GM12878 (cell line): ENCODE results near the gene DOLPP1. TPM values are rescaled to one million over a fixed set of nuclear protein-coding genes. Genes with fewer than 3 reads are reported as not detected.

Experiments
- ATAC-seq: fragments of 200-7000 bp; cut with Tn5 transposase; 3 replicates; pipeline ENCODE4 v1.9.1; 2020; ENCODE audit warnings: mild to moderate bottlenecking, moderate library complexity
- BruUV-seq: library from RNA; stranded (reverse); fragments of 400-500 nt; replicated peaks from 2 replicates; lab custom pipeline; 2021; lab: Mats Ljungman, UMichigan
- CTCF ChIA-PET: fragments of 300-600 bp; sonication (Branson Sonifier 250); formaldehyde crosslinking; extraction: SDS; loops from one replicate; lab custom pipeline; 2021; ENCODE audit warnings: inconsistent platforms; lab: Yijun Ruan, JAX
- POLR2A ChIA-PET: fragments of 350-600 bp; formaldehyde crosslinking; extraction: SDS; loops from one replicate; lab custom pipeline; 2021; ENCODE audit warnings: inconsistent platforms; lab: Charles Lee
- RAD21 ChIA-PET: fragments of 300-600 bp; sonication (Branson Sonifier 250); formaldehyde crosslinking; loops from one replicate; lab custom pipeline; 2023; ENCODE audit warnings: antibody characterized with exemption; ENCODE audit not compliant: unreplicated experiment; lab: Charles Lee
- SMC1A ChIA-PET: fragments of 300-600 bp; sonication (Branson Sonifier 250); formaldehyde crosslinking; loops from one replicate; lab custom pipeline; 2023; ENCODE audit not compliant: unreplicated experiment, uncharacterized antibody; lab: Charles Lee
- DNase-seq: peaks from one replicate; pipeline ENCODE4 v3.0.0-alpha.2; 2011; ENCODE audit warnings: low read depth, low spot score
- FAIRE-seq: peaks from 3 replicates; lab custom pipeline; 2011; peaks lifted over from hg19 to GRCh38; lab: Jason Lieb, UNC
- H2AFZ ChIP-seq: 2 replicates; pipeline ENCODE4 v1.6.0; 2011; ENCODE audit warnings: low read depth, low read length, control low read depth; ENCODE audit not compliant: control insufficient read depth
- H3K27ac ChIP-seq: 2 replicates; pipeline ENCODE4 v1.5.1; 2011; ENCODE audit warnings: control low read depth; ENCODE audit not compliant: control insufficient read depth, insufficient read depth
- H3K27me3 ChIP-seq, 2 experiments: replicated peaks in 1 of 2; 2 replicates each; pipeline versions ENCODE4 v1.6.0 to v1.6.1; 2011; ENCODE audit warnings: low read length in 1 of 2; ENCODE audit not compliant: control insufficient read depth in 2 of 2, insufficient read depth in 2 of 2
- H3K36me3 ChIP-seq, 2 experiments: 2 replicates each; pipeline ENCODE4 v1.5.1; 2011; ENCODE audit warnings: low read length in 1 of 2; ENCODE audit not compliant: control insufficient read depth in 2 of 2, insufficient read depth in 2 of 2
- H3K4me1 ChIP-seq: 2 replicates; pipeline ENCODE4 v1.6.1; 2011; ENCODE audit warnings: mild to moderate bottlenecking, low read length, moderate library complexity, mixed read lengths; ENCODE audit not compliant: control insufficient read depth, insufficient read depth
- H3K4me2 ChIP-seq: 2 replicates; pipeline ENCODE4 v1.6.0; 2011; ENCODE audit warnings: control low read depth; ENCODE audit not compliant: control insufficient read depth, insufficient read depth
- H3K4me3 ChIP-seq: fragments of 200-600 bp; sonication (generic); 2 replicates; pipeline ENCODE4 v1.5.1; 2016
- H3K79me2 ChIP-seq: 2 replicates; pipeline ENCODE4 v1.6.0; 2011; ENCODE audit warnings: low read length; ENCODE audit not compliant: control insufficient read depth, insufficient read depth
- H3K9ac ChIP-seq: 2 replicates; pipeline ENCODE4 v1.8.0; 2011; ENCODE audit warnings: low read length, control low read depth, mixed read lengths; ENCODE audit not compliant: control insufficient read depth, insufficient read depth
- H3K9me3 ChIP-seq: replicated peaks from 3 replicates; pipeline ENCODE4 v1.5.1; 2011; ENCODE audit warnings: mild to moderate bottlenecking, low read length; ENCODE audit not compliant: control insufficient read depth, insufficient read depth
- H4K20me1 ChIP-seq: 2 replicates; pipeline ENCODE4 v1.6.0; 2011; ENCODE audit not compliant: control insufficient read depth, insufficient read depth
- CEBPB ChIP-seq, 2 experiments: fragments of 150-350 bp in 1 of 2; IDR thresholded peaks; 2 replicates each; pipeline ENCODE4 v1.6.1; 2012 to 2014; ENCODE audit warnings: low read depth in 2 of 2, low read length in 2 of 2, borderline replicate concordance in 1 of 2, inconsistent platforms in 1 of 2
- EGR1 ChIP-seq, 2 experiments: IDR thresholded peaks; 1 replicate in 1 of 2; 2 replicates in 1 of 2; pipeline ENCODE4 v1.6.1; 2011 to 2012; ENCODE audit warnings: low read depth in 2 of 2, low read length in 2 of 2, borderline replicate concordance in 1 of 2, mild to moderate bottlenecking in 1 of 2, moderate library complexity in 1 of 2
- IRF4 ChIP-seq: IDR thresholded peaks from 2 replicates; pipeline ENCODE4 v1.6.1; 2011; ENCODE audit warnings: low read depth, low read length
- JUNB ChIP-seq: IDR thresholded peaks from 2 replicates; pipeline ENCODE4 v1.6.1; 2016; ENCODE audit warnings: antibody characterized with exemption, mild to moderate bottlenecking
- PAX8 ChIP-seq: fragments of 450-650 bp; IDR thresholded peaks from 2 replicates; pipeline ENCODE4 v1.6.1; 2017; ENCODE audit warnings: mild to moderate bottlenecking, moderate library complexity
- POLR2AphosphoS2 ChIP-seq: IDR thresholded peaks from 2 replicates; pipeline ENCODE4 v1.6.1; 2011; ENCODE audit warnings: low read depth, mild to moderate bottlenecking, low read length, improper control_type of control experiment, moderate library complexity
- SREBF1 ChIP-seq: IDR thresholded peaks from 2 replicates; pipeline ENCODE4 v1.6.1; 2012; ENCODE audit warnings: mild to moderate bottlenecking, low read length
- TARDBP ChIP-seq: IDR thresholded peaks from 2 replicates; pipeline ENCODE4 v1.6.1; 2016; ENCODE audit warnings: borderline replicate concordance
- ZBED1 ChIP-seq: IDR thresholded peaks from 2 replicates; pipeline ENCODE4 v1.6.1; 2016; ENCODE audit warnings: borderline replicate concordance
- ZNF207 ChIP-seq: fragments of 450-650 bp; IDR thresholded peaks from 2 replicates; pipeline ENCODE4 v1.6.1; 2014; ENCODE audit warnings: antibody characterized with exemption, mild to moderate bottlenecking, borderline replicate concordance
- WGBS: methylation state at CpG from one replicate; pipeline ENCODE4 v1.1.6; 2016; ENCODE audit warnings: low lambda C conversion rate; ENCODE audit not compliant: insufficient replicate concordance, insufficient coverage; ENCODE audit errors: missing lambda C conversion rate; 5-methylcytosine and 5-hydroxymethylcytosine counted together
- in situ Hi-C: fragments of 300-500 bp; cut with MboI; formaldehyde crosslinking; loops from 9 replicates; pipeline ENCODE4 v1.14.3; 2018; ENCODE audit warnings: mixed read lengths
- intact Hi-C: fragments of 100-400 bp; cut with micrococcal nuclease; formaldehyde crosslinking; loops from one replicate; pipeline ENCODE4 v1.14.2; 2022; ENCODE audit not compliant: unreplicated experiment
- polyA plus RNA-seq, 11 experiments: library from polyadenylated mRNA; depleted of rRNA in 4 of 11; unstranded in 6 of 11; stranded (reverse) in 5 of 11; fragments of >200 nt; fragmentation: Nextera tagmentation in 4 of 11; fragmentation: Illumina TruSeq in 1 of 11; extraction: Ambion mirVana in 4 of 11; extraction: Trizol in 1 of 11; gene quantifications; 1 replicate in 1 of 11; 2 replicates in 10 of 11; pipeline versions ENCODE4 v1.2.1 to v1.2.3, GENCODE V29; 2011 to 2016; ENCODE audit warnings: inconsistent platforms in 2 of 11, missing spikeins in 2 of 11, low read depth in 1 of 11
- total RNA-seq, 4 experiments: library from RNA; depleted of rRNA in 3 of 4; stranded (reverse); fragments of >200 nt in 3 of 4; fragmentation: Illumina TruSeq in 1 of 4; extraction: Trizol in 1 of 4; gene quantifications; 2 replicates each; pipeline versions ENCODE4 v1.2.1 to v1.2.3, GENCODE V29; 2013 to 2021
- TF ChIP-seq, protein P1 (sequence below): IDR thresholded peaks from 2 replicates; pipeline ENCODE4 v1.6.1; 2012; ENCODE audit warnings: low read depth, low read length, improper control_type of control experiment
- TF ChIP-seq, protein P2 (sequence below): fragments of 150-350 bp; IDR thresholded peaks from 2 replicates; pipeline ENCODE4 v1.6.1; 2014; ENCODE audit warnings: mild to moderate bottlenecking, low read depth, low read length

The DOLPP1 gene
- total and polyA plus RNA-seq, 10 of the 15 experiments (the other 5 are each of a cell fraction or from before 2014, with no cell fraction given), result 0.76 to 19.9 (median 13.4) TPM

DNA sequence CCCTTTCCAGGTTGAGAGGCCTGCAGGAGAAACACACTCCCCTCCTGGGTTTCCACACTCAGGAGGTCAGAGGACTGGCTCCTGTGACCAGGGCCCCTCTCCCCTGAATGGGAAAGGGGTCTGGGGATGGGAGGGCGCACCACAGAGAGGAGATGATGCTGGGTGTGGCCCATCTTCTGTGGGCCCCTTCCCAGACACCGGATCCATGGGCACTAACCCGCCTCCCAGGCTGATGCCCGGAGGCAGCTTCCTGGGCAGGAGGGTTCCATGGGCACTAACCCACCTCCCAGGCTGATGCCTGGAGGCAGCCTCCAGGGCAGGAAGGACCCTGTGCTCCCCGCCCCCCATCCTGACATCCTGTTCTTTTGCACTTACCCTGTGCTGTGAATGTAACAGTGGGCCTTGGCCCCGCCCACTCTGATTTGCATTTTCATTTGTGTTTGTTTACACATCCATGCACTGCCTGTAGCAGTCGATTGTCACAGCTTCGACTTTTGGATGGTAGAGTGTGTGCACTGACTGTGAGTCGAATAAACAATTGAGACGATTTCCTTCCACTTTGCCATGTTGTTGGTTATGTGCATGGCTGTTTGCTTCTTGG is 9.3 kb upstream of the DOLPP1 start:
- no peak for TF ChIP-seq EGR1 (IDR thresholded peaks at IDR 0.05; ENCODE audit: borderline replicate concordance in 1 of 2, low read depth in 2 of 2, low read length in 2 of 2)
- TF ChIP-seq TARDBP, result no peak
- no peak for TF ChIP-seq SREBF1
- no peak for TF ChIP-seq IRF4
- TF ChIP-seq, protein P1, sequence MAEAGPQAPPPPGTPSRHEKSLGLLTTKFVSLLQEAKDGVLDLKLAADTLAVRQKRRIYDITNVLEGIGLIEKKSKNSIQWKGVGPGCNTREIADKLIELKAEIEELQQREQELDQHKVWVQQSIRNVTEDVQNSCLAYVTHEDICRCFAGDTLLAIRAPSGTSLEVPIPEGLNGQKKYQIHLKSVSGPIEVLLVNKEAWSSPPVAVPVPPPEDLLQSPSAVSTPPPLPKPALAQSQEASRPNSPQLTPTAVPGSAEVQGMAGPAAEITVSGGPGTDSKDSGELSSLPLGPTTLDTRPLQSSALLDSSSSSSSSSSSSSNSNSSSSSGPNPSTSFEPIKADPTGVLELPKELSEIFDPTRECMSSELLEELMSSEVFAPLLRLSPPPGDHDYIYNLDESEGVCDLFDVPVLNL, result no peak
- TF ChIP-seq CEBPB (IDR thresholded peaks at IDR 0.05; ENCODE audit: borderline replicate concordance in 1 of 2, low read depth in 2 of 2, low read length in 2 of 2), result no peak
- H4K20me1 ChIP-seq, result no peaks in the 10 kb centered on the region
- H3K9ac ChIP-seq, result no peak overlapping the region
- in situ Hi-C loops (no loop called here), intact Hi-C loops (no loop called here)
- no peaks in the 10 kb centered on the region; a peak in 2 of 4 replicates for H3K36me3 ChIP-seq
- POLR2A ChIA-PET, result no interaction called here
- ATAC-seq (no peak), DNase-seq (no peak), FAIRE-seq (no peak)
- H2AFZ ChIP-seq, result no peak overlapping the region
- RAD21 ChIA-PET, result no interaction called here
- no peak overlapping the region for H3K4me3 ChIP-seq
- H3K27ac ChIP-seq, result no peak overlapping the region
- H3K4me1 ChIP-seq, result peaks cover 12% of the 10 kb centered on the region
- BruUV-seq, result no TSS peak
- H3K27me3 ChIP-seq, result no peaks in the 10 kb centered on the region
- CTCF ChIA-PET, result no interaction called here
- SMC1A ChIA-PET, result no interaction called here
- WGBS, result 71% methylated on average over 10 of the region's 10 CpGs
- no peak overlapping the region for H3K4me2 ChIP-seq
- H3K79me2 ChIP-seq, result no peaks in the 10 kb centered on the region
- H3K9me3 ChIP-seq, result no peaks in the 10 kb centered on the region

DNA sequence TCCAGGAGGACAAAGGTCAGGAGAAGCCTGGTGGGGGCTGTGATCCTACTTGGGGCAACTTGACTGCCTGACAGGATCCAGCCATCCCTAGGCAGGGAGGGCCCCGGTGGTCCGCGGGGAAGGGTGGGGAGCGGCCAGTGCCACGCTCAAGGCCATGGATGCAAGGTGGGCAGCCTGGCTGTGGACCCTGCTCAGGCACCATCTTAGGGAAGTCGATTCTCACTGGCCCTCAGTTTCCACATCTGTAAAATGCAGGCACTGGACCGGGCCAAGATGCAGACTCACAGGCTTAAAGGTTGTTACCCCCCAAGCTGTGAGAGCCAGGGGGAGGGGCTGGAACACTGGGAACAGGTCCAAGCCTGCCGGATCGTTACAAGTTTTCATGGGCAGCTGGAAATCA is 8.7 kb upstream of the DOLPP1 start:
- H3K4me2 ChIP-seq, result no peak overlapping the region
- no peak overlapping the region for H3K27ac ChIP-seq
- H2AFZ ChIP-seq, result no peak overlapping the region
- WGBS, result 92% methylated on average over 9 of the region's 9 CpGs
- H3K9ac ChIP-seq, result no peak overlapping the region
- H3K4me3 ChIP-seq, result no peak overlapping the region
- H4K20me1 ChIP-seq, result no peaks in the 10 kb centered on the region
- in situ Hi-C loops (no loop called here), intact Hi-C loops (no loop called here)
- H3K27me3 ChIP-seq, result no peaks in the 10 kb centered on the region
- CTCF ChIA-PET, result no interaction called here
- BruUV-seq, result no TSS peak
- ATAC-seq, result no peak
- POLR2A ChIA-PET, result no interaction called here
- TF ChIP-seq JUNB (no peak), CEBPB (IDR thresholded peaks at IDR 0.05; ENCODE audit: borderline replicate concordance in 1 of 2, low read depth in 2 of 2, low read length in 2 of 2) (no peak), ZBED1 (no peak), ZNF207 (no peak), POLR2AphosphoS2 (no peak), PAX8 (no peak)
- TF ChIP-seq, protein P2, sequence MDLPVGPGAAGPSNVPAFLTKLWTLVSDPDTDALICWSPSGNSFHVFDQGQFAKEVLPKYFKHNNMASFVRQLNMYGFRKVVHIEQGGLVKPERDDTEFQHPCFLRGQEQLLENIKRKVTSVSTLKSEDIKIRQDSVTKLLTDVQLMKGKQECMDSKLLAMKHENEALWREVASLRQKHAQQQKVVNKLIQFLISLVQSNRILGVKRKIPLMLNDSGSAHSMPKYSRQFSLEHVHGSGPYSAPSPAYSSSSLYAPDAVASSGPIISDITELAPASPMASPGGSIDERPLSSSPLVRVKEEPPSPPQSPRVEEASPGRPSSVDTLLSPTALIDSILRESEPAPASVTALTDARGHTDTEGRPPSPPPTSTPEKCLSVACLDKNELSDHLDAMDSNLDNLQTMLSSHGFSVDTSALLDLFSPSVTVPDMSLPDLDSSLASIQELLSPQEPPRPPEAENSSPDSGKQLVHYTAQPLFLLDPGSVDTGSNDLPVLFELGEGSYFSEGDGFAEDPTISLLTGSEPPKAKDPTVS, result no peak
- FAIRE-seq, result no peak
- no peaks in the 10 kb centered on the region; a peak in 2 of 4 replicates for H3K36me3 ChIP-seq
- H3K79me2 ChIP-seq, result no peaks in the 10 kb centered on the region
- H3K4me1 ChIP-seq, result peaks cover 12% of the 10 kb centered on the region
- no peak for DNase-seq
- RAD21 ChIA-PET, result no interaction called here
- SMC1A ChIA-PET, result no interaction called here
- no peaks in the 10 kb centered on the region for H3K9me3 ChIP-seq
